H9 (cell line): ENCODE measurements around the gene CAMK1G. TPM values are rescaled to one million over a fixed set of nuclear protein-coding genes. Genes with fewer than 3 reads are reported as not detected.

ENCODE experiments used
- DNase-seq: peaks from one replicate; pipeline ENCODE4 v3.0.0-alpha.2; 2017
- H2AFZ ChIP-seq: one replicate; pipeline ENCODE4 v1.6.1; 2013; ENCODE audit warnings: mild to moderate bottlenecking, low read length, control low read depth, moderate library complexity
- H2AK5ac ChIP-seq: 2 replicates; pipeline ENCODE4 v1.6.1; 2013; ENCODE audit warnings: low read length, control low read depth, mixed read lengths; ENCODE audit not compliant: insufficient read length
- H2BK120ac ChIP-seq: one replicate; pipeline ENCODE4 v1.6.1; 2013; ENCODE audit warnings: low read depth, mild to moderate bottlenecking, low read length, control low read depth, inconsistent platforms; ENCODE audit not compliant: poor library complexity, severe bottlenecking
- H2BK12ac ChIP-seq: 2 replicates; pipeline ENCODE4 v1.6.1; 2013; ENCODE audit warnings: low read length, control low read depth, mixed read lengths, low read depth; ENCODE audit not compliant: insufficient read length
- H2BK15ac ChIP-seq: 2 replicates; pipeline ENCODE4 v1.6.1; 2013; ENCODE audit warnings: low read depth, low read length, control low read depth
- H2BK20ac ChIP-seq: one replicate; pipeline ENCODE4 v1.6.1; 2013; ENCODE audit warnings: low read depth, mild to moderate bottlenecking, low read length, control low read depth, inconsistent platforms; ENCODE audit not compliant: poor library complexity, severe bottlenecking
- H2BK5ac ChIP-seq: 2 replicates; pipeline ENCODE4 v1.6.1; 2013; ENCODE audit warnings: low read length, control low read depth, mixed read lengths; ENCODE audit not compliant: insufficient read length
- H3K14ac ChIP-seq: 2 replicates; pipeline ENCODE4 v1.6.1; 2013; ENCODE audit warnings: low read length, control low read depth; ENCODE audit not compliant: insufficient read depth
- H3K18ac ChIP-seq: 2 replicates; pipeline ENCODE4 v1.6.1; 2013; ENCODE audit warnings: low read depth, mild to moderate bottlenecking, mixed read lengths, low read length, control low read depth; ENCODE audit not compliant: insufficient read length
- H3K23ac ChIP-seq: 2 replicates; pipeline ENCODE4 v1.6.1; 2013; ENCODE audit warnings: low read length, control low read depth, mixed read lengths, low read depth; ENCODE audit not compliant: insufficient read length
- H3K23me2 ChIP-seq: 2 replicates; pipeline ENCODE4 v1.6.1; 2013; ENCODE audit warnings: low read depth, mild to moderate bottlenecking, mixed read lengths, low read length, control low read depth; ENCODE audit not compliant: insufficient read length, poor library complexity, severe bottlenecking
- H3K27ac ChIP-seq: 2 replicates; pipeline ENCODE4 v1.5.1; 2013; ENCODE audit warnings: low read length, control low read depth, mixed read lengths, low read depth; ENCODE audit not compliant: insufficient read length
- H3K27me3 ChIP-seq: 2 replicates; pipeline ENCODE4 v1.6.1; 2013; ENCODE audit warnings: low read length, control low read depth, inconsistent platforms; ENCODE audit not compliant: insufficient read depth
- H3K4ac ChIP-seq: 2 replicates; pipeline ENCODE4 v1.6.1; 2013; ENCODE audit warnings: low read depth, mild to moderate bottlenecking, control low read depth, inconsistent platforms, low read length, moderate library complexity
- H3K4me1 ChIP-seq: 2 replicates; pipeline ENCODE4 v1.6.1; 2013; ENCODE audit warnings: low read length, control low read depth, inconsistent platforms; ENCODE audit not compliant: insufficient read depth
- H3K4me2 ChIP-seq: 2 replicates; pipeline ENCODE4 v1.6.1; 2013; ENCODE audit warnings: low read length, control low read depth, mixed read lengths; ENCODE audit not compliant: insufficient read length, insufficient read depth
- H3K56ac ChIP-seq: 2 replicates; pipeline ENCODE4 v1.6.1; 2013; ENCODE audit warnings: low read depth, mild to moderate bottlenecking, mixed read lengths, low read length, control low read depth; ENCODE audit not compliant: insufficient read length
- H3K79me1 ChIP-seq: 2 replicates; pipeline ENCODE4 v1.6.1; 2013; ENCODE audit warnings: low read depth, mild to moderate bottlenecking, moderate library complexity, low read length, control low read depth, inconsistent platforms; ENCODE audit not compliant: insufficient read depth, poor library complexity, severe bottlenecking
- H3K79me2 ChIP-seq: 2 replicates; pipeline ENCODE4 v1.6.1; 2013; ENCODE audit warnings: low read length, control low read depth, inconsistent platforms; ENCODE audit not compliant: insufficient read depth
- H3K9ac ChIP-seq: 2 replicates; pipeline ENCODE4 v1.6.1; 2013; ENCODE audit warnings: low read length, control low read depth, mixed read lengths; ENCODE audit not compliant: insufficient read length; ENCODE audit errors: extremely low read depth
- H3K9me3 ChIP-seq: one replicate; pipeline ENCODE4 v1.6.1; 2013; ENCODE audit warnings: low read depth, low read length, inconsistent platforms; ENCODE audit not compliant: control insufficient read depth
- H3T11ph ChIP-seq: one replicate; pipeline ENCODE4 v1.6.1; 2013; ENCODE audit warnings: mild to moderate bottlenecking, low read length, control low read depth, inconsistent platforms
- H4K20me1 ChIP-seq: one replicate; pipeline ENCODE4 v1.6.1; 2013; ENCODE audit not compliant: control insufficient read depth, insufficient read length, insufficient read depth
- H4K5ac ChIP-seq: 2 replicates; pipeline ENCODE4 v1.6.1; 2013; ENCODE audit warnings: low read depth, mild to moderate bottlenecking, mixed read lengths, low read length, control low read depth; ENCODE audit not compliant: insufficient read length
- H4K8ac ChIP-seq: replicated peaks from 2 replicates; pipeline ENCODE4 v1.6.1; 2013; ENCODE audit warnings: low read length, control low read depth, mixed read lengths, low read depth; ENCODE audit not compliant: insufficient read length
- H4K91ac ChIP-seq: 2 replicates; pipeline ENCODE4 v1.6.1; 2013; ENCODE audit warnings: low read depth, mild to moderate bottlenecking, moderate library complexity, mixed read lengths, low read length, control low read depth; ENCODE audit not compliant: insufficient read length
- H3K27ac Mint-ChIP-seq, 3 experiments: 2 replicates in 2 of 3; 3 replicates in 1 of 3; pipeline ENCODE4 v1.8.0; 2020 to 2021; ENCODE audit warnings: mixed read lengths in 3 of 3, mild to moderate bottlenecking in 1 of 3, moderate library complexity in 1 of 3
- H3K27me3 Mint-ChIP-seq: 2 replicates; pipeline ENCODE4 v1.8.0; 2021; ENCODE audit warnings: low read depth, mild to moderate bottlenecking, moderate library complexity, mixed read lengths
- H3K36me3 Mint-ChIP-seq, 3 experiments: 2 replicates in 2 of 3; 3 replicates in 1 of 3; pipeline ENCODE4 v1.8.0; 2020 to 2021; ENCODE audit warnings: low read depth in 3 of 3, mixed read lengths in 3 of 3; ENCODE audit not compliant: insufficient read depth in 1 of 3
- H3K4me1 Mint-ChIP-seq, 2 experiments: 2 replicates each; pipeline ENCODE4 v1.8.0; 2020; ENCODE audit warnings: mixed read lengths in 2 of 2
- H3K4me3 Mint-ChIP-seq, 2 experiments: 2 replicates in 1 of 2; 3 replicates in 1 of 2; pipeline ENCODE4 v1.8.0; 2020 to 2021; ENCODE audit warnings: mild to moderate bottlenecking in 2 of 2, mixed read lengths in 2 of 2, moderate library complexity in 1 of 2
- H3K9me3 Mint-ChIP-seq, 2 experiments: 2 replicates in 1 of 2; 3 replicates in 1 of 2; pipeline ENCODE4 v1.8.0; 2020; ENCODE audit warnings: mild to moderate bottlenecking in 2 of 2, mixed read lengths in 2 of 2, moderate library complexity in 1 of 2
- CTCF ChIP-seq: fragments of 200-600 bp; sonication (generic); conservative IDR thresholded peaks from 3 replicates; pipeline ENCODE4 v1.8.0; 2021; ENCODE audit warnings: antibody characterized with exemption, mild to moderate bottlenecking
- WGBS: extraction: QIAGEN DNeasy Blood & Tissue Kit; methylation state at CpG from one replicate; pipeline ENCODE4 v1.1.7; 2013; ENCODE audit warnings: missing lambda C conversion rate, low lambda C conversion rate, mixed read lengths; ENCODE audit not compliant: insufficient read length; ENCODE audit errors: extremely low coverage; 5-methylcytosine and 5-hydroxymethylcytosine counted together
- total RNA-seq: library from RNA; stranded (reverse); gene quantifications from 2 replicates; pipeline ENCODE4 v1.2.1, GENCODE V29; 2021

Gene CAMK1G
- total RNA-seq, 1 experiment from 2014 or later, result 0.28 TPM

DNA sequence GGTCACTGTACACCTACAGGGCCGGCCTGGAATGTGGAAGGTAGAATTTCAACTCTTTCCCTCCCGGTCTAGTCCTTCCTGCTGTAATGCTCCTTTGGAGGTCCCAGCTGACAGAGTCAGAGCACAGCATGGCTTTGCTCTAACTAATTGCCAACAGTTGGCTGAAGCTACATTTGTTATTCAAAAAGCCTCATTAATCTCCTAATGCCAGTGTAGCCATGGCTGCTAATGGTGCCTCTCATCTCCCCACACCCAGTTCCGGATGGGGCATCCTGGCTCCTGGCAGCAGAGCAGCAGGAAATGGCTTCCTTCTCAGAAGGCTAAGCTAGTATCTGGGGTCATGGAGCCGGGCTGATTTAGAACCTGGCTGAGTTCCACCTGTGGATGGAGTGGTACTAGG is 18.7 kb upstream of the CAMK1G start:
- H3K9ac ChIP-seq, result no peak overlapping the region
- H3K4me2 ChIP-seq, result no peak overlapping the region
- H4K20me1 ChIP-seq, result no peaks in the 10 kb centered on the region
- Mint-ChIP-seq H3K4me1 (peaks cover 33 to 34% of the 10 kb centered on the region in 2 experiments), H3K4me3 (no peak overlapping the region), H3K27ac (no peak overlapping the region), H3K9me3 (no peaks in the 10 kb centered on the region; a peak in 1 of 5 replicates), H3K27me3 (peaks cover 24% of the 10 kb centered on the region), H3K36me3 (no peaks in the 10 kb centered on the region; a peak in 1 of 7 replicates)
- no peaks in the 10 kb centered on the region for H3K27me3 ChIP-seq
- no peak overlapping the region for H2AFZ ChIP-seq
- no peak overlapping the region for H3K18ac ChIP-seq
- no peaks in the 10 kb centered on the region for H3K79me1 ChIP-seq
- H2AK5ac ChIP-seq, result no peak overlapping the region
- H3K56ac ChIP-seq, result no peak overlapping the region
- no peaks in the 10 kb centered on the region for H3K23me2 ChIP-seq
- no peak overlapping the region for H2BK20ac ChIP-seq
- no peak for DNase-seq
- H3K4me1 ChIP-seq, result 0 out of 2 replicates have a peak, but pooled peaks cover 3% of the 10 kb centered on the region
- TF ChIP-seq CTCF, result no peak
- H3K79me2 ChIP-seq, result no peaks in the 10 kb centered on the region
- H2BK5ac ChIP-seq, result no peak overlapping the region
- no peak overlapping the region for H2BK120ac ChIP-seq
- no peak overlapping the region for H2BK15ac ChIP-seq
- no CpG with 5 or more reads among the region's 4 CpGs for WGBS
- H4K8ac ChIP-seq, result no peak overlapping the region
- no peaks in the 10 kb centered on the region for H3K9me3 ChIP-seq
- no peak overlapping the region for H3K4ac ChIP-seq
- H4K5ac ChIP-seq, result no peak overlapping the region
- no peak overlapping the region for H3K27ac ChIP-seq
- no peak overlapping the region for H2BK12ac ChIP-seq
- no peak overlapping the region for H4K91ac ChIP-seq
- no peak overlapping the region; the same call in 1 of the 2 replicates for H3K14ac ChIP-seq
- H3T11ph ChIP-seq, result no peak overlapping the region
- no peak overlapping the region for H3K23ac ChIP-seq
